Lower lobe of right lung (tissue), 2 donors: Measurements from ENCODE around the gene SMAD4. TPM values are rescaled to one million over a fixed set of nuclear protein-coding genes. Genes with fewer than 3 reads are reported as not detected.

ENCODE experiments used
- ATAC-seq, 2 donors: fragments of 200-7000 bp; cut with Tn5 transposase; one replicate each; pipeline ENCODE4 v1.9.1; 2020 to 2022; ENCODE audit warnings: mild to moderate bottlenecking in 2 of 2, moderate library complexity in 2 of 2
- DNase-seq: peaks from one replicate; pipeline ENCODE4 v3.0.0-alpha.2; 2020
- H3K27ac ChIP-seq: fragments of 200-600 bp; one replicate; pipeline ENCODE4 v1.8.0; 2022
- H3K27me3 ChIP-seq: fragments of 200-600 bp; one replicate; pipeline ENCODE4 v1.8.0; 2022; ENCODE audit warnings: low read depth
- H3K36me3 ChIP-seq: fragments of 200-600 bp; one replicate; pipeline ENCODE4 v1.8.0; 2022; ENCODE audit warnings: mild to moderate bottlenecking
- H3K4me1 ChIP-seq: fragments of 200-600 bp; one replicate; pipeline ENCODE4 v1.8.0; 2022
- H3K4me3 ChIP-seq: fragments of 200-600 bp; one replicate; pipeline ENCODE4 v1.8.0; 2022; ENCODE audit warnings: mild to moderate bottlenecking
- H3K9me3 ChIP-seq: fragments of 200-600 bp; one replicate; pipeline ENCODE4 v1.8.0; 2022
- CTCF ChIP-seq: fragments of 200-600 bp; IDR thresholded peaks from one replicate; pipeline ENCODE4 v1.8.0; 2022; ENCODE audit warnings: antibody characterized with exemption, mild to moderate bottlenecking
- intact Hi-C: fragments of 100-400 bp; cut with DNase I; formaldehyde crosslinking; loops from one replicate; pipeline ENCODE4 v1.11.0; 2022
- total RNA-seq: library from RNA; stranded (reverse); fragmentation: NEBNext Ultra II Directional; extraction: Animal tissue kit (Norgen Biotek cat#: 25700); gene quantifications from one replicate; pipeline ENCODE4 v1.2.1, GENCODE V29; 2021
- donor health status: DM: no; HTN: yes; CAD: no; lungs with severe emphysema.

The SMAD4 gene
- total RNA-seq, 1 donor from 2014 or later = 97.8 TPM

- DNase-seq (no peak), ATAC-seq (no peak)
- TF ChIP-seq CTCF = no peak
- no peaks in the 10 kb centered on the region for H3K36me3 ChIP-seq
- H3K9me3 ChIP-seq = no peaks in the 10 kb centered on the region
- intact Hi-C loops = no loop called here
- H3K4me1 ChIP-seq = no peaks in the 10 kb centered on the region
- no peaks in the 10 kb centered on the region for H3K27me3 ChIP-seq
- H3K27ac ChIP-seq = no peak overlapping the region
- no peak overlapping the region for H3K4me3 ChIP-seq
These were observed 91.0 kb downstream of the SMAD4 start for GRCh38 chr18:51120809-51121596.

- H3K27me3 ChIP-seq = no peaks in the 10 kb centered on the region
- no peak for TF ChIP-seq CTCF
- H3K4me3 ChIP-seq = no peak overlapping the region
- no peak overlapping the region for H3K27ac ChIP-seq
- H3K9me3 ChIP-seq = no peaks in the 10 kb centered on the region
- no peak for ATAC-seq
- H3K36me3 ChIP-seq = no peaks in the 10 kb centered on the region
- H3K4me1 ChIP-seq = no peaks in the 10 kb centered on the region
- intact Hi-C loops = no loop called here
- no peak for DNase-seq
These were observed 91.5 kb downstream of the SMAD4 start for GRCh38 chr18:51121597-51121857.

GRCh38 chr18:51122266-51123045, 92.4 kb downstream of the SMAD4 start:
- Histone ChIP-seq H3K27me3 (no peaks in the 10 kb centered on the region), H3K27ac (no peak overlapping the region), H3K9me3 (no peaks in the 10 kb centered on the region), H3K4me1 (no peaks in the 10 kb centered on the region), H3K4me3 (no peak overlapping the region), H3K36me3 (no peaks in the 10 kb centered on the region)
- DNase-seq (no peak), ATAC-seq (no peak)
- no peak for TF ChIP-seq CTCF
- intact Hi-C loops = no loop called here

- Histone ChIP-seq H3K27me3 (no peaks in the 10 kb centered on the region), H3K4me3 (no peak overlapping the region), H3K4me1 (no peaks in the 10 kb centered on the region), H3K27ac (no peak overlapping the region), H3K36me3 (no peaks in the 10 kb centered on the region), H3K9me3 (no peaks in the 10 kb centered on the region)
- no peak for TF ChIP-seq CTCF
- ATAC-seq (no peak), DNase-seq (no peak)
- intact Hi-C loops = no loop called here
These were observed 93.0 kb downstream of the SMAD4 start for GRCh38 chr18:51123046-51123395.

GRCh38 chr18:51123481-51123880, 93.5 kb downstream of the SMAD4 start:
- Histone ChIP-seq H3K4me3 (no peak overlapping the region), H3K4me1 (no peaks in the 10 kb centered on the region), H3K27ac (no peak overlapping the region), H3K36me3 (no peaks in the 10 kb centered on the region), H3K9me3 (no peaks in the 10 kb centered on the region), H3K27me3 (no peaks in the 10 kb centered on the region)
- intact Hi-C loops = no loop called here
- DNase-seq (no peak), ATAC-seq (no peak)
- TF ChIP-seq CTCF = no peak
